T follicular helper cell (primary cell): ENCODE results near the gene TAS1R3.

Experiments used
- DNase-seq: peaks from one replicate; pipeline ENCODE4 v3.0.0-alpha.2; 2020; ENCODE audit warnings: low read depth

TAS1R3 gene

DNA sequence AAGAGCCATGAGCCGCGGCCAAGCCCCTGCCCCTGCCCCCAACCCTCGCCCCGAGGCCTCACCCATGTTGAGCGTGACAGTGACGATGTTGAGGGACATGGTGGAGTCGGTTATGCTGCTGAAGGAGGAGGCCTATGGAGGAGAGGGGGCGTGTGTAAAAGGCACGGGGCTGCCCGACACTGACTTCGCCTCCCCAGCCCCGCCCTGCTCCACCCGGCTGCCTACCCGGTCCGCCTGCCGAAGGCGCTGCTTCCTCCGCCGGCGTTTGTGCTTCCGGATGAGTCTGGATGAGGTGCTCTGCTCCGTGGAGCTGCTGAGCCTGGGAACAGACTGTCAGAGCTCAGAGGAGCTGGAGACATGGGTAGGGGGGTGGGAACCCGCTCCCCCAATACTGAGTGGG, 9.1 kb downstream of the TAS1R3 start:
- DNase-seq = no peak

DNA sequence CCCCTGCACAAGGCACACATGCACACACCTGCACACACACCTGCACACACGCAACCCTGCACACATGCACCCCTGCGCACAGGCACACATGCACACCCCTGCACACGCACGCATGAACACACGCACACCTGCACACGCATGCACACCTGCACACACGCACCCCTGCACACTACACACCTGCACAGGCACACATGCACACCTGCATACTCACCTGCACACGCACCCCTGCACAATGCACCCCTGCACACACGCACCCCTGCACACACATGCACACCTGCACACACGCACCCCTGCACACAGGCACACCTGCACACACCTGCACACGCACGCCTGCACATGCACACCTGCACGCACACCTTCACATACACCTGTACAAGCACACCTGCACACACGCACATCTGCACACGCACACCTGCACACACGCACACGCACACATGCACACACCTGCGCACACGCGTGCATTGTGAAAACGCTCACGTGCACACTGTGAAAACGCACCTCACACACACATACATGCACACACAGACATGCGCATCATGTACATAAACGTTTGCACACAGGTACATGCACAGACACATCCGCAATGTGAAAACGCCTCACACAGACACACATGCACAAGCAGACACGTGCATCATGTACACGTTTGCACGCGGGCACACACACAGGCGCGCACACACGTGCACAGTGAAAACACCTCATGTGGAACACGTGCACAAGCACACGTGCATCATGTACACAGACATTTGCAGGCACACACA, 9.9 kb downstream of the TAS1R3 start:
- DNase-seq = no peak

DNA sequence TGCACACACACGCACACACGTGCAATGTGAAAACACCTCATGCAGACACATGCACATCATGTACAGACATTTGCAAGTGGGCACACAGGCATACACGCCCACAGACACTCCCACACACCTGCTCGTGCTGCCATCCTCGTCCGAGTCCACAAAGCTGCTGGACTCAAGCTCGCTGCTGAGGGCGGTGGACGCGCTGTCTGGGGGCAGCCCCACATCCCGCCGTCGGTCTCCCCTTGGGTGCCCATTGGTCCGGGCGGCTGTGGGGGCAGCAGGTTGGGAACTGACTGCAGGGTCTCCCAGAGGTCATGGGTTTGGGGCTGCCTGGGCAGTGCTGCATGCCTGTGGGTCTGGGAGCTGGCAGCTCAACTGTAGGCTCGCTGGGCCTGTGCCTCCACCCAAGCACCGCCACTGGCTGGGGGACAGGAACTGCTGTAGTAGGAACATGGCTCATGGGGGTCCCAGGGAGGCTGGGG, 10.5 kb downstream of the TAS1R3 start:
- no peak for DNase-seq

DNA sequence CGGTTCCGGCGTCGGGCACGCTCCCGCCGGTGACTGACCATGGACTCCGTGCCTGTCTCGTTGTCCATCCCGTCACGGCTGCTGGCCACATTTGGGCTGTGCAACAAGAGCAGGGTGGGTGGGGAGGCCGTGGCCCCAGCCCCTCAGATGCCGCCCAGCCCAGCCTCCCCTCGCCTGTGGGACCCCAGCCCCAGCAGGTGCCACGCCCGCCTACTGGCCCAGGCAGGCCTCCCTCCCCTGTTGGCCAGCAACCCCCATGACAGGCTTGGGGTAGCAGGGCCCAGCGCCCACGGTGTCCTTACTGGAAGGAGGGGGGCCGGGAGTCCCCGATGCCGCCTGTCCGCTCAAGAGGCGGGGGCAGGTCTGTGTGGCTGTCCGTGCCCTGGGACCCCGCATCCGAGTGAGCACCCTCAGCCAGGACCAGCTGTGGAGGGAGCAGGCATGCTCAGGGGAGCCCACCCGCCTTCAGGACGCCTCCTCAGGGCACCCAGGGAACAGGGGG, 11.0 kb downstream of the TAS1R3 start:
- no peak for DNase-seq

DNA sequence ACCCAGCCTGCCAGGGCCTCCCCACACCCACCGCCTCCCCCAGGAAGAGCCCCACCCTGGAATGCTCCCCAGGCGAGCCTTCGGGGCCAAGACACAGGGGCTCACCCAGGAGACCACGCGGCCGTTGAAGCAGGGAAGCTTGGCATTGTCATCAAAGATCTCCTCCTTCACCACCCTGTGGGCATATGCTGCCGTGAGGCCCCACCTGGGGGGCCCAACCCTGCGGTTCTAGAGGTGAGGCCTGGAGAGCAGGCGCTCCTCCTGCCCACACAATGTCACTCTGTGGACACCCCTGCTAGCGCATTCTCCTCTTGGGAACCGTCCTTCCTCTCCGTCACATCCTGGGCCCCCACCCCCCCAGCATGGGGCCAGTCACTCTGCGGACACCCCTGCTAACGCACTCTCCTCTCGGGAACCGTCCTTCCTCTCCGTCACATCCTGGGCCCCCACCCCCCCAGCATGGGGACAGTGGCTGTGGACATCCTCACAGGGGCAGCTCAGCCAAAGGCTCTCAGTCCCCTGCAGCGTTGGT, 11.6 kb downstream of the TAS1R3 start:
- no peak for DNase-seq

DNA sequence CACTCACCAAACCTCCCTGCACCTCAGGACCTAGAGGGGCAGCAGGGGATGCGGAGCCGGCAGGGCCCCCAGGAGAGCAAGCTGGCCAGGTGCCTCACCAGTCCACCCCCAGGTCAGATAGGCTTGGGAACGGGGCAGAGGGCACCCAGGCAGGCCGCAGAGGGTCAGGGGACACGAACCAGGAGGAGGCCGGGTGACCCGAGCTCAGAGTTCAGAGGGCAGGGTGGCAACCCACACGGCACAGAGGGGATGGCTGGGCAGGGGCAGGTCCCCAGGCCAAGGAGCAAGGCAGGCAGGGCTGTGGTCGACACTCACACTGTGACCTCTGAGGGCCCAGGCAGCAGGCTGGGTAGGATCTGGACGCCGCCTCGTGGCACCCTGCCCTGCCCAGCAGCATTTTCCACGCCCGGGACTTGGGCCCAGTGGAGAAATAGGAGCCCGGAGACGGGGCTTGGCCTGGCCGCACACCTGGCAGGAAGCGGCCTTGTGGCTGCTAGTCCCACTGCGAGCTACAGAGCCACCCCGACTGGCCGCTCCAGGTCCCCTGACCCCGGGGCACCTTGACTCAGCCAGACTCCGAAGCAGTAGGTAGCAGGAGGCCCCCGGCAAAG, 12.8 kb downstream of the TAS1R3 start:
- no peak for DNase-seq

DNA sequence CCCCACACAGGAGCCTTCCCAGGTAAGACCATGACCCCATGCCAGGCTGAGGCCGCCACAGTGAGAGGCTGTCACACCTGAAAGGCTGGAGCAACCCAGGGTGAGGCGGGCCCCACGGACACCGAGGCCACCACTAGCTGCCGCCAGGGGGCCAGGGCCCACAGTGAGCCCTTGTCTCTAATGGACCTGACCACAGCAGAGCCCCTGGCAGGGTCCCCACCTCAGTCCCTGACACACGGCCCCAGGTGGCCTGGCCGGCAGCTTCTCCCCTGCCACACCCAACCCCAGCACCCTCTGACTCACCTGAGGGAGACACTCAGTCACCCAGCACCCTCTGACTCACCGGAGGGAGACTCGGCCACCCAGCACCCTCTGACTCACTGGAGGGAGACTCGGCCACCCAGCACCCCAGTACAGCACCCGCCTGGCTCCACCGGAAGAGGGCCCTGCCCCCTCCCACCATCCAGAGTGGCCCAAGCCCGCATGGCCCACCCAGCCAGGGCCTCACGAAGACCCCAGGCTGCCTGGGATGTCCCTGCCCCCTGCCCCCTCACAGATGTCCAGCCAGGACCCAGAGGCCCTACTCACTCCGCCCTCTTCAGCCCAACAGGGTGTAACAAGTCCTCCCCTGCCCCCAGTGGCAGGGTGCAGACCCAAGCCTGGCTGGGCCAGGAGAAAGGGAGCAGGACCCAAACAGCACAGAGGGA, 13.7 kb downstream of the TAS1R3 start:
- no peak for DNase-seq

DNA sequence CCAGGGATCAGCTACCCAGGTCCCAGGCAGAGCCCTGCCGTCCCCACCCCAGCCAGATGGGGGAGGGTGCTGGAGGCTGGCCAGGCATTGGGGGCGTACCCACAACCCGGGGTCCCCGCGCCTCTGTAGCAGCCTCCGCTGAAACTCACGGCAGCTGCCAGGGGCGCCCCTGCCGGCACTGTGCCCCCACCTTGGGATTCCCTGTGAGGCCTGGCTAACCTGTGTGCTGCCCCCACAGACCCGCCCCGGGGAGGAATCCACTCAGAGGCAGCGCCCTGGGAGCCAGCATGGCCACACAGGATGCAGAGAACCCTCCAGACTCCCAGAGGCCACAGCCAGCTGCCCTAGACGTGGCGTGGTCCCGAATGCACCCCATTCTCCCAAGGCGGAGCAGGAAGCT, 14.3 kb downstream of the TAS1R3 start:
- DNase-seq = no peak

DNA sequence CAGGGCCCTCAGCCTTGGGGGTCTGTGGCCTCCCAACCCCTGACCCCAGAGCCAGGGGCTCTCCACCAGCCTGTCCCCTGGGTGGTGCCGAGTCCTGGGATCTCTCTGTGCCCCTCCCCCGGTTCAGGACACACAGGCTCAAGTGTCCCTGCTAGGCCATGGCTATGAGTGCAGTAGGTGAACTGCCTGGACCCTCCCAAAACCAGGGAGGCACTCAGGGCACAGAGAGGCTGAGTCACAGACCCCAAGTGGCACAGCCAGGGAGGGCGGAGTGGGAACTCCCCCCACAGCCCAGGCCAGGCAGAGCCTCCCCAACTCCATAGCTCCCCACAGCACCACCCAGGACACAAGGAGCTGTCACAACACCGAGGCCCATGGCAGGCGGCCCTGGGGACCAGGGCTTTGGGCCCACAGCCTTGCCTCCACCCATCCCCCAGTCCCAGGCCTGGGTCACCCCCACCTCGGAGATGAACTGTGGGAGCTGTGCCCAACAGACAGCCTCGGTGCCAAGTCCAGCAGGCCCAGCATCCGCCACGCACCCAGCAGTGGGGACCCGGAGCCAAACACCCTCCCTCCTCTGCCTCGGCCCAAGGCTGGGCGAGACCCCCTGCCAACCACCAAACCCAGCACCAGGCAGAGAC, 14.9 kb downstream of the TAS1R3 start:
- DNase-seq = no peak

DNA sequence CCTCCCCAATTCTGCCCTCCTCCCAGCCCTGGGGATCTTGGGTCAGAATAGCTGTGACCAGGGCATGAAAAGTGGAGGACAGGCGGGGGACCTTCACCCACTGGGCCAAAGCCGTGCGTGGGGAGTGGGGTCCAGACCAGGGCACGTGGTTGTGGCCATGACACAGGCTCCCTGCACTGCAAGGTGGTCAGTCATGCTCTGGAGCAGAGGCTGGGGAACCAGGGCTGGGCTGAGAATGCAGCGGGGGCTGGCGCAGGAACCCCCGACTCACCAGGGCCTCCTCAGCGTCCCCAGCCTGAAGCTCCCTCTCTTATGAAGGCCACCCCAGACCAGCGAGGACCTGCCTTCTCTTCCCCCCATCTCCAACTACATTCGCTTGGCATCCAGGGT, 15.4 kb downstream of the TAS1R3 start:
- no peak for DNase-seq

DNA sequence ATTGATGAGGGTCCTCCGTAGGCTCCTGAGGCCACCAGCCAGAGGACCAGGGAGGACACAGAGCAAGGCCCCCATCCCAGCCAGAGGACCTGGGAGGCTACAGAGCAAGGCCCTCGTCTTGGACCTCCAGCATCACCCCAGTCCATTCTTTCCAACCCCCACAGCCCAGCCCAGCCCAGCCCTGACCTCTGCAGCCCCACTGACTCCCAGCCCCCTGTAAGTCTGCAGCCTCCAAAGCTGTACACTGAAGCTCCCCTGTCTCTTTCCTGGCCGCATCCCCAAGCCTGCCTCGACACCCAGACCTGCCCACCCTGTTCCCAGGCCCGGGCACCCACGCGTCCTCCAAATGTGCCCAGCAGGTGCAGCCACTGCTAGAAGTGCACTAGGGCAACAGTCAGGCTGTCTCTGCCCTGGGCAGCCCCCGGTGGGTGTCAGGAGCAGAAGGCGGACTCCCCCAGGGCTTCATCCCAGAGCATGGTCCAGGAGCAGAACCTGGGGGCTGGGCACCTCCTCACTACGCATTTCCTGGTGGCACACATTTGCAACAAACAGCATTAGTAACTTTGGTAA, 16.0 kb downstream of the TAS1R3 start:
- DNase-seq = no peak

DNA sequence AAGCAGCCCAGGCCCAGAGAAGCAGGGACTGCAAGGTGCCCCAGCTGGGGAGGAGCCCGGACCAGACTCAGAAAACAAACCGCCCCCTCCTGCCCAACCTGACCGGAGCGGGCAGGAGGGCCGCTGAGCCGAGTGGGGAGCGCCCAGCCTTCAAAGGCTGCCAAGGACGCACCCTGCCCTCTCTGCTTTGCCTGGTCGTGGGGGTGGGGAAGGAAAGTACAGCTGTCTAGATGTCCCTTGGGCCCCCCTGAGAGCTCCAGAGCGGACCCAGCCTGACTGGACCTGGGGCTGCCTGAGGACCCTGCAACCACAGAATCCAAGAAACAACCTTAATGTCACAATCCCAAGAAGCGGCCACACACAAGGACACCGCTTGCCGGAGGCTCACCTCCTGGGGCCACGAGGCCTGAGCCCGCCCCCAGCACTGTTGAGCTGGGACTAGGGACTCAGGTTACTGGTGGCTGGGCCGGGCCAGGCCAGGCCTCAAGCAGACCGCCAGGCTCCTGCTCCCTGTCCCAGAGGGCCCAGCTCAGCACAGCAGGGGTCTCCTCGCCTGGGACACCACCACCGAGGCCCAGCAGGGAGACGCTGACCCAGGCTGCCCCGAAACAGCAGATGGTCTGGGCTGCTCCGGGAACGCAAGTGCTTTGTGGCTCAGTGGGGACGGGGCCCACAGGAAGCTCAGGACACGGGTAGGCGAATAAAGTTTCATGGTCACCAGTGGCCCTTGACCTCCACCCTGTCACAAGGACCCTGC, 16.8 kb downstream of the TAS1R3 start:
- DNase-seq = no peak

DNA sequence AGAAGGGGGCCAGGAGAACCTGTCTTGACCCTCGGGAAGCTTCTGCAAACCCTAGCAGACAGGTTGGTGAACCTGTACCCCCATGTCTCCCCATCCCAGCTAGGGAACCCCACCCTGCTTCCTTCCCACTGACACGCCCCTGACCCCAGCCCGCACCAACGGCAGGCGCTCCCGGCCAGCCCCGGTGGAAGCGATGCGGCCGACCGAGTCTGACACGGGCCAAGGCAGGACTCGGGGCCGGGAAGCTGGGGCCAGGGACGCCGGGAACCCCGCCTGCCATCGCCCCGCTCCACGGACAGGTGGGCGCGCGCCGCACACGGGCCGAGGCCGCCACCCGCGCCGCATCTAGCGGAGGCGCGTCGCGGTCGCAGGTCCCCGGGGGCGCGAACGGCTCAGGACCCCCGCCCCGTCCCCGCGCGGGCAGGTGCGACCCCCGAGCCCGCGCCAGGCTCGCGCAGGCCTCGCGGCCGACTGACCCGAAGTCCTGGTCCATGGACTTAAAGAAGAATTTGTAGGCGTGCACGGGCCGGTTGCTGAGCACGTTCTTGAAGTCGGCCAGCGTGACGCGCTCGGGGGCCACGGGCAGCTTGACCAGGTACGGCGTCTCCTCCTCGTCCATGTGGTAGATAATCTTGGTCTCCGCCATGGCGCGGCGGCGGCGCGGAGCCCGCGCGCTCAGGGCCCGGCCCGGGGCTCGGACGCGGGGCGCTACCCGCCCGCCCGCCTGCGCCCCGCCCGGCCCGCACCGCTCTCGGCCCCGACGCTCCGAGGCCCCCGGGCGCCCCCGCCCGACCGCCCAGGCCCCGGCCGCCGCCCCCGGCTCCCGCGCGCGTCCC, 17.6 kb downstream of the TAS1R3 start:
- no peak for DNase-seq

DNA sequence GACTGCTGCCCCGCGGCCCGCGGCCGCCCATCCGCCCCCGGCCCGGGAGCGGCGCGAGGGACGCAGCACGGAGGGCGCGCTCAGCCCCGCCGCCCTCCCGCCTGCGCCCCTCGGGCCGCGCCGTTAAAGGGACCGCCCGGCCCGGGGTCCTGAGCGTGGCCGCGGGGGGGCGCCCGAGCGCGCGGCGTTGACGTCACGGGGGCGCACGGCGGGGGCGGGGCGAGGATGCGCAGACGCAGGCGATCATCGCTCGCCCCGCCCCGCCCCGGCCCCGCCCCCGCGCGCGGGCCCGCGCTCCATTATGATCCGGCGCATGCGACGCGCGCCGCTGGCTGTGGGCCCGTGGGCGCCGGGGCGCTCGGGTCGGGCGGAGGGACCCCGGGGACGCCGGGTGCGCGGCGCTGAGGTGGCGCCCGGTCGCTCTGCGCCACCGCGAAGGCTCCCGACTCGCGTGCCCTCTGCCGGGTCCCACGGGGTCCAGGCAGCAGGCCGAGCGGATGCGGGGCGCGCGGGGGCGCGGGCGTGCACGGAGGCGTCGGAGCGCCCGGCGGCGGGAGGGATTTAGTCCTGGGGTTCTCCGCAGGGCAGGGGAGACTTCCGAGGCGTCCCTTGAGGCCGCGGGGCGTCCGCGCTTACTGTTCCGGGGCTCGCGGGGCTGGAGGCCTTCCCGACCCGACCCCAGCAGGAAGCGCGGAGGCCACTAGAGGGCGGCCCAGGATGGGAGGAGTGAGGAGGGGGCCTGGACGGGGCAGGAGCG, 18.4 kb downstream of the TAS1R3 start, which contains the start of gene DVL1:
Gene DVL1 (minus strand): TSS at position 163 of the 757 bp plus-strand sequence. CDS start 353 bp downstream, outside the sequence.
- DNase-seq = peak; percentile 61

DNA sequence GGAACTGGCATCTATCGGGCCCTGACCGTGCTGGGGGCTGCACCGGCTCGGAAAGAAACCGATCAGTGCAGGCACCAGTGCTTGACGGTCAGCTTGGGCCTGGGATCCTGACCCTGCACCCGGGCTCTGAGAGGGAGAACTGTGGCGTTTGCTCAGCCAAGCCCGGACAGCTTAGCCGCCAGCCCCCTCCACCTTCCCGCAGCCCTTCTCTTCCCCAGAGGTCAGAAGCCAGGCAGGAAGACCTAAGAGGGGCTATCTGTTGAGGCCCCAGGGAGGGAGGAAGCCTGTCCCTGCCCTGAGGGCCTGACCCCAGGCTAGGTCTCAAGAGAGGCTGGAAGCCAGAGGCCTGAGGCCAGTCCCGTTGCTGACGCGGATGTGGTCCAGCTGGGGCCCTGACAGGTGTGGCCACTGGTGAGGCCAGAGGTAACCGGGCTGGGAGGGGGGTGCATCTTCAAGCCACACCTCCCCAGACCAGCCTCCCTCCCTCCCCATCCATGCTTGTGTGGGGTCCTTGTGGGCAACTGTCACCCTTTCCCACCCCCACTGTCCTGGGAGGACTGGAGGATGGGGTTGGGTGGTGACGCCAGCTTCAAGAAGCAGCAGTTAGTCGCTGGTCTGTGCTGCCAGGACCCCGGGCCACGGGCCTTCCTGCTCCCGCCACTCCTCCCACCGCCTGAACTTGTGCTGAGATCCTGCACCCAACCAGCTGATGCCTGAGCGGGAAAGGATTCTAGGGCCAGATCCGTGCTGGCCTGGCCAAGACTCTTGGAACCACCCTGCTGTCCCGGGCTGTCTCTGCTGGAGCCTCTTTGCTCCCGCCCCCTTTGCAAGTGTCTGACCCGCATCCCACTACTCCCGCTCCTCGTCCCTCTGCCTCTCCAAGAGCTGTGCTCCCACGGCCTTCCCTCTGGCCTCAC, 20.7 kb downstream of the TAS1R3 start:
- DNase-seq = no peak

DNA sequence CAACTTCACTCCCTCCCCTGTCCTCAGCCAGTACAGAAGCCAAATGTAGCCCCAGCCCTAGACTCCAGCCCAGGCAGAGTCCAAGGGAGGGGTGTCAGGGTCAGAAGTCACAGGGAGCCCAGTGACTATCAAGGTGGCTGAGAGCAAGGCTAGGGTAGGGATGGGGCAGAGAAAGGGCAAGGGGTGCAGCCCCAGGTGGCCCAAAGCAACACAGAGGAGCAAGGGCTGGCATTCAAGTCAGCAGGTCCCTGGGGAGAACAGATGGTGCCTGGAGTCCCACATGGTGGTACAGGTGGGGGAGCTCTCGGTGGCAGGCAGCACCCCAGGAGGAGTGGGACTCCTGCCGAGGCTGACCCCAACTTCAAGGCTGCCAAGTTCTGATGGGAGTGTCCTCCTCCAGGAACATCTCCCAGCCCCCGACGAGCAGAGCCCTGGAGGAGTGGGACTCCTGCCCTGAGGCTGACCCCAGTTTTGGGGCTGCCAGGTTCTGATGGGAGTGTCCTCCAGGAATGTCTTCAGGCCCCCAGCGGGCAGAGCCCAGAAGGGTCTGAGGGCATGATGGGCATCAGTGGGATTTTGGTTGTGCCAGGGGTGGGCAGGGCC, 21.8 kb downstream of the TAS1R3 start:
- no peak for DNase-seq

DNA sequence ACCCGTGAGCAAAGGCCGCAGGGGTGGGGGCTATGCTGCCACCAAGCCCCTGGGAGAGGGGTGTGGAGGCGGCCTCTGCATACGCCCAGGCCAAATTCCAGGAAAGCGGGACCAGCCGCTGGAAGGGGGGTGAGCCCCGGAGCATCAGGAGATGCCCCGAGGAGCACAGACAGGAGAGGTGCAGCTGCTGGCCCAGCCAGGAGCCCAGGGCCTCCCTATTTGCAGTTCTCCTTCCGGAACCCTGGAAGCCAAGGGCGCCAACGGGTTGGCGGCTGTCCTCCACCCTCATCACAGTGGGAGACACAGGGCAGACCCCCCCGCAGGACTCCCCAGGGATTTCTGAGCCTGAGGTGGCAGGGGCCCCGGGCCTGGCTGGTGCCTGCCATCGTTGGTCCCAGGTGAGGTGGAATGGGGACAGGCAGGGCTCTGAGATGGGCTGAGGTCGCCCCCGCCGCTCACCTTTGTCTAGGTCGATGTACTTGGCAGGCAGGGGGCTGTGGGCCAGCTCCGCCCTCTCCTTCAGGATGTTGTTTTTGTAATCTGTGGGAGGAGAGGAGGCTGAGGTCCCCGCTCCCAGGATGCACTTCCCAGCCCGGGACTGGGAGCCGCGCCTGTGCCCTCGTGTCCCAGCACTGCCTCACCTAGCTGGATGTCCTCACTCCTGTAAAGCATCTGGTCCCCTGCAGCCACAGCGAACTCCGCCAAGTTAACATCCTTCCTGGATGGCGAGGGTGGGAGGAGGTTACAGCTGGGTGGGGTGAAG, 22.5 kb downstream of the TAS1R3 start:
- DNase-seq = no peak
